Measurements from ENCODE around the gene RUFY3.

Gene RUFY3

DNA sequence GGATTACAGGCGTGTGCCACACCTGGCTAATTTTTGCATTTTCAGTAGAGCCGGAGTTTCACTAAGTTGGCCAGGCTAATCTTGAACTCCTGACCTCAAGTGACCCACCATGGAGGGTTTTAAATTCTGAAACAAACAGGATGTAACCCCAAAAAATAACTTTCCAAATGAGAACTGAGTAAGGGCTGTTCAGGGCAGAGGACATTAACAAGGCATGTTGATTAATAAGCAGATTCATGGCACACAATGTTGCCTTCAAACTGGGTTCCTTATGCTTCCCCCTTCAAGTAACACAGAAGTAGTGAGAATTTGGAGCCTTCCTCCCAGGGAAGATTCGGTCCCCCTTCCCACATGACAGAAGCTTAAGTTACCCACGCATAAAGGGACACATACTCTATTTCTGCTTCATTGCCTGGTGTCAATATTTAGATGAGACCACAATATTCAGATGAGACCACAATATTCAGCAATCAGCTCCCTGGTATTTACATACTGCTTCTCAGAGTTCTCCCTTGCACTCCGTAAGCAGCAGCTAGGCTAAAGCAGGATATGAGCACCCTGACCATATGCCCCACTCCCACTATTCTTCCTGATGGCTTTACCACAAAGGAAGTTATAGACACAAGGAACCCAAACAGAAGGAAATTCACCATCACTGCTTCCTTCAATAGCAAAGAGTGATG is 96.5 kb downstream of the RUFY3 start:
- Histone ChIP-seq H3K27me3 (ENCODE audit: insufficient read depth, low read length, poor library complexity) (no peaks in the 10 kb centered on the region), H3K36me3 (ENCODE audit: control insufficient read depth, insufficient read depth, low read length) (peaks cover 3% of the 10 kb centered on the region)

DNA sequence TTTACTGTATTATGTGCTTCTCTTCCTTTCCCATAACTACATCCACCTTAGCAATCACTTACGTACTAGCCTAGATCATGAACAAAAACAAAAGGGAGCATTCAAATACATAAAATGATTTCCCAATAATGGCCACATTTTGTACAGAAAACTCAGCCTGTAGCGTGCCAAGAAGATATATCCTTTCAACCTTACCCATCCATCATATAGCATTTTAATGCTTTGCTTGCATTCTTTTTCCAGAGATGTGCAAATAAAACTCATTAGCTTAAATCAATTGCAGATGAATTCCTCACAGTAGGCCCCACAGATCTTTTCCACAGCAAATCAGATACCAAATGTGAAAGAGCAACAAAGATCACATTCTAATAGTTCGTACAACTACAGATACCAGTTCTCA is 97.2 kb downstream of the RUFY3 start:
- Histone ChIP-seq H4K8ac (ENCODE audit: low read depth, low read length) (no peak overlapping the region), H3K56ac (ENCODE audit: low read length) (no peak overlapping the region), H2BK5ac (ENCODE audit: low read length) (no peak overlapping the region), H2BK15ac (replicated peaks; ENCODE audit: low read depth) (no peak overlapping the region), H3K4me1 (ENCODE audit: control insufficient read depth, low read depth, low read length) (no peaks in the 10 kb centered on the region), H3K18ac (ENCODE audit: low read length) (no peak overlapping the region), H2AK5ac (ENCODE audit: low read length) (no peak overlapping the region), H3K79me1 (ENCODE audit: low read length) (no peaks in the 10 kb centered on the region), H3K36me3 (ENCODE audit: control insufficient read depth, insufficient read depth, low read length) (peaks cover 3% of the 10 kb centered on the region), H3K4me2 (ENCODE audit: low read length) (no peak overlapping the region), H2BK120ac (ENCODE audit: low read depth, low read length) (no peak overlapping the region), H3K9ac (ENCODE audit: low read length) (no peak overlapping the region), H4K5ac (ENCODE audit: low read length) (no peak overlapping the region), H3K79me2 (ENCODE audit: control insufficient read depth, insufficient read depth, low read length) (no peaks in the 10 kb centered on the region), H3K4me3 (ENCODE audit: low read length) (no peak overlapping the region), H3K27me3 (ENCODE audit: insufficient read depth, low read length, poor library complexity) (no peaks in the 10 kb centered on the region), H3K27ac (ENCODE audit: low read depth, low read length) (no peak overlapping the region), H3K4ac (ENCODE audit: low read depth, low read length) (no peak overlapping the region), H3K23ac (ENCODE audit: low read length) (no peak overlapping the region)
- no peak for DNase-seq
- no CpG with 5 or more reads among the region's 3 CpGs for WGBS (ENCODE audit: extremely low coverage, insufficient coverage, low lambda C conversion rate)

More for the DNA sequence above, 96.5 kb downstream of the RUFY3 start:
- Histone ChIP-seq H4K5ac (ENCODE audit: low read length) (no peak overlapping the region), H3K9ac (ENCODE audit: low read length) (no peak overlapping the region), H3K18ac (ENCODE audit: low read length) (no peak overlapping the region), H3K4me3 (ENCODE audit: low read length) (no peak overlapping the region), H2BK5ac (ENCODE audit: low read length) (no peak overlapping the region), H3K79me2 (ENCODE audit: control insufficient read depth, insufficient read depth, low read length) (no peaks in the 10 kb centered on the region), H2BK15ac (replicated peaks; ENCODE audit: low read depth) (no peak overlapping the region), H3K4me2 (ENCODE audit: low read length) (no peak overlapping the region), H2BK120ac (ENCODE audit: low read depth, low read length) (no peak overlapping the region), H3K23ac (ENCODE audit: low read length) (no peak overlapping the region), H3K27ac (ENCODE audit: low read depth, low read length) (no peak overlapping the region), H3K56ac (ENCODE audit: low read length) (no peak overlapping the region), H3K4ac (ENCODE audit: low read depth, low read length) (no peak overlapping the region), H3K79me1 (ENCODE audit: low read length) (no peaks in the 10 kb centered on the region), H3K4me1 (ENCODE audit: control insufficient read depth, low read depth, low read length) (no peaks in the 10 kb centered on the region), H2AK5ac (ENCODE audit: low read length) (no peak overlapping the region), H4K8ac (ENCODE audit: low read depth, low read length) (no peak overlapping the region)
- no peak for DNase-seq
- WGBS (ENCODE audit: extremely low coverage, insufficient coverage, low lambda C conversion rate) = no CpG with 5 or more reads among the region's 5 CpGs

DNA sequence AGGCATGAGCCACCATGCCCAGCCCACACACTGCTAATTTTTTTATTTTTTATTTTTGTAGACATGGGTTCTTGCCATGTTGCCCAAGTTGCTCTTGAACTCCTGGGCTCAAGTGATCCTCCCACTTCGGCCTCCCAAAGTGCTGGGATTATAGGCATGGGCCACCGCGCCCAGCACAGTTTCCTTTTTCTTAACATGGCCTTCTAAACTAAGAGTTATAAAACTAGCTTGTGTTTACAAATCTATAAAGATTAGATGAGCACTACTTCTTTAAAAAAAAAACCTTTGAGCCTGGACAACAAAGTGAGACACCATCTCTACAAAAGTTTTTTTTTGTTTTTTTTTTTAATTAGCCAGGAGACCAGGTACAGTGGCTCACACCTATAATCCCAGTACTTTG is 107.3 kb downstream of the RUFY3 start:
- Histone ChIP-seq H2BK5ac (ENCODE audit: low read length) (no peak overlapping the region), H3K79me1 (ENCODE audit: low read length) (peaks cover 8% of the 10 kb centered on the region), H3K79me2 (ENCODE audit: control insufficient read depth, insufficient read depth, low read length) (peaks cover 6% of the 10 kb centered on the region), H2BK120ac (ENCODE audit: low read depth, low read length) (no peak overlapping the region), H3K36me3 (ENCODE audit: control insufficient read depth, insufficient read depth, low read length) (peaks cover 18% of the 10 kb centered on the region), H3K18ac (ENCODE audit: low read length) (no peak overlapping the region), H2AK5ac (ENCODE audit: low read length) (no peak overlapping the region), H3K4me3 (ENCODE audit: low read length) (no peak overlapping the region), H3K56ac (ENCODE audit: low read length) (no peak overlapping the region), H3K27me3 (ENCODE audit: insufficient read depth, low read length, poor library complexity) (no peaks in the 10 kb centered on the region), H3K4me1 (ENCODE audit: control insufficient read depth, low read depth, low read length) (no peaks in the 10 kb centered on the region), H3K4ac (ENCODE audit: low read depth, low read length) (no peak overlapping the region), H3K4me2 (ENCODE audit: low read length) (no peak overlapping the region), H4K5ac (ENCODE audit: low read length) (no peak overlapping the region), H3K9ac (ENCODE audit: low read length) (no peak overlapping the region), H3K23ac (ENCODE audit: low read length) (no peak overlapping the region), H4K8ac (ENCODE audit: low read depth, low read length) (no peak overlapping the region), H2BK15ac (replicated peaks; ENCODE audit: low read depth) (no peak overlapping the region), H3K27ac (ENCODE audit: low read depth, low read length) (no peak overlapping the region)
- no CpG with 5 or more reads among the region's 3 CpGs for WGBS (ENCODE audit: extremely low coverage, insufficient coverage, low lambda C conversion rate)
- DNase-seq = no peak

DNA sequence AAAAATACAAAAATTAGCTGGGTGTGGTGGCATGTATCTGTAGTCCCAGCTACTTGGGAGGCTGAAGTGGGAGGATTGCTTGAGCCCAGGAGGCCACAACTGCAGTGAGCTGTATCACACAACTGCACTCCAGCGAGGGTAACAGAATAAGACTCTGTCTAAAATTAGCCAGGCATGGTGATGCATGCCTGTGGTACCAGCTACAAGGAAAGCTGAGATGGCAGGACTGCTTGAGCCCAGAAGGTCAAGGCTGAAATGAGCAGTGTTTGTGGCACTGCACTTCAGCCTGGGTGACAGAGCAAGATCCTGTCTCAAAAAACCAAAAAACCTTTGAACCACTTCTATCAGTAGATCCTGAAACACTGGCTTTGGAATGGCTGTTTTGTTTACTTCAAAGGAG is 107.7 kb downstream of the RUFY3 start:
- no CpG with 5 or more reads among the region's 1 CpG for WGBS (ENCODE audit: extremely low coverage, insufficient coverage, low lambda C conversion rate)
- Histone ChIP-seq H2BK15ac (replicated peaks; ENCODE audit: low read depth) (no peak overlapping the region), H2AK5ac (ENCODE audit: low read length) (no peak overlapping the region), H3K79me1 (ENCODE audit: low read length) (peaks cover 8% of the 10 kb centered on the region), H3K18ac (ENCODE audit: low read length) (no peak overlapping the region), H3K9ac (ENCODE audit: low read length) (no peak overlapping the region), H3K4me1 (ENCODE audit: control insufficient read depth, low read depth, low read length) (no peaks in the 10 kb centered on the region), H3K4me3 (ENCODE audit: low read length) (no peak overlapping the region), H3K23ac (ENCODE audit: low read length) (no peak overlapping the region), H3K4ac (ENCODE audit: low read depth, low read length) (no peak overlapping the region), H2BK5ac (ENCODE audit: low read length) (no peak overlapping the region), H3K27ac (ENCODE audit: low read depth, low read length) (no peak overlapping the region), H3K27me3 (ENCODE audit: insufficient read depth, low read length, poor library complexity) (no peaks in the 10 kb centered on the region), H4K5ac (ENCODE audit: low read length) (no peak overlapping the region), H2BK120ac (ENCODE audit: low read depth, low read length) (no peak overlapping the region), H4K8ac (ENCODE audit: low read depth, low read length) (no peak overlapping the region), H3K4me2 (ENCODE audit: low read length) (no peak overlapping the region), H3K56ac (ENCODE audit: low read length) (no peak overlapping the region), H3K36me3 (ENCODE audit: control insufficient read depth, insufficient read depth, low read length) (peaks cover 18% of the 10 kb centered on the region), H3K79me2 (ENCODE audit: control insufficient read depth, insufficient read depth, low read length) (peaks cover 7% of the 10 kb centered on the region)
- no peak for DNase-seq

DNA sequence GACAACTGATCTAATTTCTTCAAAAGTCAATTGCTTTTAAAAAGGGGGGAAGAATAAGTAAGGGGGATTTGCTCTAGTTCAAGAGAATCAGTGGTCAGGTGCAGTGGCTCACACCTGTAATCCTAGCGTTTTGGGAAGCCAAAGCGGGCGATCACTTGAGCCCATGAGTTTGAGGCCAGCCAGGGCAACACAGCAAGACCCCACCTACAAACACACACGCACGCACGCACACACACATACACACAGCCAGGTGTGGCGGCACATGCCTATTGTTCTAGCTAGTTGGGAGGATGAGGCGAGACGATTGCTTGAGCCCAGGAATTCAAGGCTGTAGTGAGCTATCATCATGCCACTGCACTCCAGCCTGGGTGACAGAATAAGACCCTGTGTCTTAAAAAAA is 108.3 kb downstream of the RUFY3 start:
- Histone ChIP-seq H2BK5ac (ENCODE audit: low read length) (no peak overlapping the region), H2BK120ac (ENCODE audit: low read depth, low read length) (no peak overlapping the region), H3K4me2 (ENCODE audit: low read length) (no peak overlapping the region), H2BK15ac (replicated peaks; ENCODE audit: low read depth) (no peak overlapping the region), H3K27me3 (ENCODE audit: insufficient read depth, low read length, poor library complexity) (no peaks in the 10 kb centered on the region), H3K79me2 (ENCODE audit: control insufficient read depth, insufficient read depth, low read length) (peaks cover 12% of the 10 kb centered on the region), H3K23ac (ENCODE audit: low read length) (no peak overlapping the region), H3K4me3 (ENCODE audit: low read length) (no peak overlapping the region), H3K4ac (ENCODE audit: low read depth, low read length) (no peak overlapping the region), H3K27ac (ENCODE audit: low read depth, low read length) (no peak overlapping the region), H2AK5ac (ENCODE audit: low read length) (no peak overlapping the region), H3K56ac (ENCODE audit: low read length) (no peak overlapping the region), H4K5ac (ENCODE audit: low read length) (no peak overlapping the region), H3K79me1 (ENCODE audit: low read length) (peaks cover 10% of the 10 kb centered on the region), H3K4me1 (ENCODE audit: control insufficient read depth, low read depth, low read length) (no peaks in the 10 kb centered on the region), H3K18ac (ENCODE audit: low read length) (no peak overlapping the region), H3K9ac (ENCODE audit: low read length) (no peak overlapping the region), H4K8ac (ENCODE audit: low read depth, low read length) (no peak overlapping the region), H3K36me3 (ENCODE audit: control insufficient read depth, insufficient read depth, low read length) (peaks cover 19% of the 10 kb centered on the region)
- WGBS (ENCODE audit: extremely low coverage, insufficient coverage, low lambda C conversion rate) = no CpG with 5 or more reads among the region's 9 CpGs
- no peak for DNase-seq

DNA sequence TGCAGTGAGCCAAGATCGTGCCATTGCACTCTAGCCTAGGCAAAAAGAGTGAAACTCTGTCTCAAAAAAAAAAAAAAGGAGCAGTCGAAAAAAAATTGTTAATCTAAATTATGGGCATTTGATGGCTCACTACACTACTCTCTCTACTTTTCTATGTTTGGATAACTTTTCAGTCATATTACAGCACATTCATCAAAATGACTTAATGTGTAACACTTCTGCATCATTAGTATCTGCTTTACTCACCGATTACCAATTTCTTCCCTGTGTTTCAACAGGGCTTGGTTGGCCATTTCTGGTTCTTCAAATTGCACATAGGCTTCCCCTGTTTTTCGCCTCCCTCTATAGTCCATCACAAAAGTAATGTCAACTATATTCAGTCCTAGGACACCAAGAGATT is 109.5 kb downstream of the RUFY3 start:
- Histone ChIP-seq H3K23ac (ENCODE audit: low read length) (no peak overlapping the region), H3K4ac (ENCODE audit: low read depth, low read length) (no peak overlapping the region), H3K27me3 (ENCODE audit: insufficient read depth, low read length, poor library complexity) (no peaks in the 10 kb centered on the region), H3K56ac (ENCODE audit: low read length) (no peak overlapping the region), H3K79me1 (ENCODE audit: low read length) (peaks cover 11% of the 10 kb centered on the region), H2BK5ac (ENCODE audit: low read length) (no peak overlapping the region), H2BK15ac (replicated peaks; ENCODE audit: low read depth) (no peak overlapping the region), H3K4me1 (ENCODE audit: control insufficient read depth, low read depth, low read length) (no peaks in the 10 kb centered on the region), H4K5ac (ENCODE audit: low read length) (no peak overlapping the region), H3K27ac (ENCODE audit: low read depth, low read length) (no peak overlapping the region), H2AK5ac (ENCODE audit: low read length) (no peak overlapping the region), H3K4me2 (ENCODE audit: low read length) (no peak overlapping the region), H3K36me3 (ENCODE audit: control insufficient read depth, insufficient read depth, low read length) (peaks cover 16% of the 10 kb centered on the region), H3K18ac (ENCODE audit: low read length) (no peak overlapping the region), H4K8ac (ENCODE audit: low read depth, low read length) (no peak overlapping the region), H3K9ac (ENCODE audit: low read length) (no peak overlapping the region), H3K79me2 (ENCODE audit: control insufficient read depth, insufficient read depth, low read length) (peaks cover 21% of the 10 kb centered on the region), H2BK120ac (ENCODE audit: low read depth, low read length) (no peak overlapping the region), H3K4me3 (ENCODE audit: low read length) (no peak overlapping the region)
- no CpG with 5 or more reads among the region's 4 CpGs for WGBS (ENCODE audit: extremely low coverage, insufficient coverage, low lambda C conversion rate)
- no peak for DNase-seq
